ACHN (cell line): Measurements from ENCODE around the gene EPHA3.

Experiments used
- DNase-seq: peaks from one replicate; pipeline ENCODE4 v3.0.0-alpha.2; 2015
- in situ Hi-C: cut with HindIII; loops from 2 replicates; pipeline ENCODE4 v1.10.0; 2017; ENCODE audit warnings: low sequenced_read_pairs, low pct_ligation_motif_present, low pct_unique_long_range_greater_than_20kb

Gene EPHA3

GRCh38 chr3:89138048-89138447 is 30.6 kb downstream of the EPHA3 start:
- DNase-seq: no peak
- in situ Hi-C loops: no loop called here

GRCh38 chr3:89139870-89140269 is 32.4 kb downstream of the EPHA3 start:
- in situ Hi-C loops: no loop called here
- DNase-seq: no peak

- in situ Hi-C loops: no loop called here
Observed at GRCh38 chr3:89144080-89144479, 36.7 kb downstream of the EPHA3 start.

GRCh38 chr3:89145995-89146394 is 38.6 kb downstream of the EPHA3 start:
- in situ Hi-C loops: no loop called here
- DNase-seq: peak; percentile 5

More at GRCh38 chr3:89144080-89144479, 36.7 kb downstream of the EPHA3 start:
- no peak for DNase-seq

- in situ Hi-C loops: no loop called here
- no peak for DNase-seq
Observed at GRCh38 chr3:89154416-89154815, 47.0 kb downstream of the EPHA3 start.

GRCh38 chr3:89155811-89156210 is 48.4 kb downstream of the EPHA3 start:
- in situ Hi-C loops: no loop called here
- no peak for DNase-seq

GRCh38 chr3:89157575-89157974 is 50.2 kb downstream of the EPHA3 start:
- in situ Hi-C loops: no loop called here
- DNase-seq: no peak

- no peak for DNase-seq
- in situ Hi-C loops: no loop called here
Observed at GRCh38 chr3:89159605-89160004, 52.2 kb downstream of the EPHA3 start.

- DNase-seq: no peak
- in situ Hi-C loops: no loop called here
Observed at GRCh38 chr3:89164774-89165173, 57.4 kb downstream of the EPHA3 start.

GRCh38 chr3:89165636-89166263 is 58.3 kb downstream of the EPHA3 start:
- in situ Hi-C loops: no loop called here
- DNase-seq: no peak

- in situ Hi-C loops: no loop called here
- DNase-seq: no peak
Observed at GRCh38 chr3:89171687-89172545, 64.5 kb downstream of the EPHA3 start.

- DNase-seq: no peak
Observed at GRCh38 chr3:89173546-89173945, 66.1 kb downstream of the EPHA3 start.

GRCh38 chr3:89179355-89180001 is 72.1 kb downstream of the EPHA3 start:
- no peak for DNase-seq
- in situ Hi-C loops: no loop called here

More at GRCh38 chr3:89173546-89173945, 66.1 kb downstream of the EPHA3 start:
- in situ Hi-C loops: no loop called here

GRCh38 chr3:89180334-89180733 is 72.9 kb downstream of the EPHA3 start:
- no peak for DNase-seq
- in situ Hi-C loops: no loop called here

- in situ Hi-C loops: no loop called here
- DNase-seq: no peak
Observed at GRCh38 chr3:89182056-89182455, 74.6 kb downstream of the EPHA3 start.

- in situ Hi-C loops: no loop called here
- DNase-seq: no peak
Observed at GRCh38 chr3:89184151-89184995, 77.0 kb downstream of the EPHA3 start.

GRCh38 chr3:89186456-89186855 is 79.0 kb downstream of the EPHA3 start:
- DNase-seq: no peak
- in situ Hi-C loops: no loop called here

GRCh38 chr3:89198591-89198990 is 91.2 kb downstream of the EPHA3 start:
- no peak for DNase-seq
- in situ Hi-C loops: no loop called here

GRCh38 chr3:89212619-89213018 is 105.2 kb downstream of the EPHA3 start:
- in situ Hi-C loops: no loop called here
- no peak for DNase-seq
